Measurements from ENCODE around the gene PPIG.
"Not testable (repeated sequence)": the region's sequence is repeated elsewhere in the genome, so short reads cannot be mapped to it uniquely, and the experiment has no call there.

DNA sequence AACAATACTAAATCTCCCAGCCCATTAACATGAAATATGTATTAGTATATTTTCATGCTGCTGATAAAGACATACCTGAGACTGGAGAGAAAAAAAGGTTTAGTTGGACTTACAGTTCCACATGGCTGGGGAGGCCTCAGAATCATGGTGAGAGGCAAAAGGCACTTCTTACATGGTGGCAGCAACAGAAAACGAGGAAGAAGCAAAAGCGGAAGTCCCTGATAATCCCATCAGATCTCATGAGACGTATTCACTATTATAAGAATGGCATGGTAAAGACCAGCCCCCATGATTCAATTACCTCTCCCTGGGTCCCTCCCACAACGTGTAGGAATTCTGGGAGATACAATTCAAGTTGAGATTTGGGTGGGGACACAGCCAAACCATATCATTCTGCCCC lies 102.7 kb downstream of the PPIG start:
- not testable (repeated sequence) for TF ChIP-seq POLR2A (IDR thresholded peaks at IDR 0.05)
- TF ChIP-seq, protein P1, sequence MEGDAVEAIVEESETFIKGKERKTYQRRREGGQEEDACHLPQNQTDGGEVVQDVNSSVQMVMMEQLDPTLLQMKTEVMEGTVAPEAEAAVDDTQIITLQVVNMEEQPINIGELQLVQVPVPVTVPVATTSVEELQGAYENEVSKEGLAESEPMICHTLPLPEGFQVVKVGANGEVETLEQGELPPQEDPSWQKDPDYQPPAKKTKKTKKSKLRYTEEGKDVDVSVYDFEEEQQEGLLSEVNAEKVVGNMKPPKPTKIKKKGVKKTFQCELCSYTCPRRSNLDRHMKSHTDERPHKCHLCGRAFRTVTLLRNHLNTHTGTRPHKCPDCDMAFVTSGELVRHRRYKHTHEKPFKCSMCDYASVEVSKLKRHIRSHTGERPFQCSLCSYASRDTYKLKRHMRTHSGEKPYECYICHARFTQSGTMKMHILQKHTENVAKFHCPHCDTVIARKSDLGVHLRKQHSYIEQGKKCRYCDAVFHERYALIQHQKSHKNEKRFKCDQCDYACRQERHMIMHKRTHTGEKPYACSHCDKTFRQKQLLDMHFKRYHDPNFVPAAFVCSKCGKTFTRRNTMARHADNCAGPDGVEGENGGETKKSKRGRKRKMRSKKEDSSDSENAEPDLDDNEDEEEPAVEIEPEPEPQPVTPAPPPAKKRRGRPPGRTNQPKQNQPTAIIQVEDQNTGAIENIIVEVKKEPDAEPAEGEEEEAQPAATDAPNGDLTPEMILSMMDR (IDR thresholded peaks at IDR 0.05): not testable (repeated sequence)

Measured in tibial nerve (tissue), 3 donors.